GM19324 (cell line): Measurements from ENCODE around the gene SHISA4.
"Not testable (repeated sequence)": the region's sequence is repeated elsewhere in the genome, so short reads cannot be mapped to it uniquely, and the experiment has no call there.

Source experiments
- ATAC-seq: cut with Tn5 transposase; IDR thresholded peaks from one replicate; pipeline ENCODE4 v1.9.1; 2021; ENCODE audit warnings: mild to moderate bottlenecking, moderate library complexity; ENCODE audit not compliant: unreplicated experiment, low FRiP score

Gene SHISA4, protein sequence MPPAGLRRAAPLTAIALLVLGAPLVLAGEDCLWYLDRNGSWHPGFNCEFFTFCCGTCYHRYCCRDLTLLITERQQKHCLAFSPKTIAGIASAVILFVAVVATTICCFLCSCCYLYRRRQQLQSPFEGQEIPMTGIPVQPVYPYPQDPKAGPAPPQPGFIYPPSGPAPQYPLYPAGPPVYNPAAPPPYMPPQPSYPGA

GRCh38 chr1:201888282-201889089, at the start of gene SHISA4:
Gene SHISA4, plus strand, starts transcription at chr1:201888898. Its CDS starts 97 bp downstream, at chr1:201888995.
- no peak for ATAC-seq

DNA sequence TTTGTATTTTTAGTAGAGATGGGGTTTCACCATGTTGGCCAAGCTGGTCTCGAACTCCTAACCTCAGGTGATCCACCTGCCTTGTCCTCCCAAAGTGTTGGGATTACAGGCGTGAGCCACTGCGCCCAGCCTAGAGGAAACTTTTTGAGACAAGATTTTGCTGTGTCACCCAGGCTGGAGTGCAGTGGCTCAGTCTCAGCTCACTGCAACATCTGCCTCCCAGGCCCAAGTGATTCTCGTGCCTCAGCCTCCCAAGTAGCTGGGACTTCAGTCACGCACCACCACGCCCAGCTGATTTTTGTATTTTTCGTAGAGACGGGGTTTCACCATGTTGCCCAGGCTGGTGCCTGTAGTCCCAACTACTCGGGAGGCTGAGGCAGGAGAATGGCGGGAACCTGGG, 49.6 kb upstream of the SHISA4 start:
- not testable (repeated sequence) for ATAC-seq

- ATAC-seq: no peak
Measured at GRCh38 chr1:201840055-201840454, 48.6 kb upstream of the SHISA4 start.

- no peak for ATAC-seq
Measured at GRCh38 chr1:201840490-201840889, 48.2 kb upstream of the SHISA4 start.

DNA sequence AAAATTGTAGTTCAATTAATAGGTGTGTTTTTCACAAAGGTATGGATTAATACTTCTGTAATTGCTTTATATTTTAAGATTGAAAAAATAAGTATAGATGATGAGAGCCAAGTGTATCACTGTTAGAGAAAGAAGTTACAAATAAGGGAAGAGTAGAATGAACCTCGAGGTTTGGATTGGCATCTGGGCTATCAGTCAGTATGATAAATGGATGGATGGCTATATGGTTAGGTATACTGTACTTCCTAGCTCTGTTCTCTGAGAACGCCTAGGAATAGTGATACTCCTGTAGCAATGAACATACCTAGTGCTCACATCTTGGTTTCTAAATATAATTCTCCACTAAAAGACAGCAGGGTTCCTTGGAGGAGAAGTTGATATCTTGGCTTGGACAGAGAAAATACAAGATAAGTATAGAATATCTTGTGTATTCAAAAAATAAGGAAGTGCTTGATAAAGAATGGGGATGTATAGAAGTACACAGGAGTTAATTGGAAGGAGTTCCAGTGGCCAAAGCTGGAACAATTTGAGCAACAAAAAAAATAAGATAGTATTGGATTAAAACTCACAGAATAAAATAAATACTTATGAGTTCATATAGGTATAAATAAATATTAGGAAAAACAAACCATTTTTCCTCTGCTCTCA, 47.3 kb upstream of the SHISA4 start:
- ATAC-seq: no peak

- no peak for ATAC-seq
Measured at GRCh38 chr1:201842472-201843027, 46.1 kb upstream of the SHISA4 start.

DNA sequence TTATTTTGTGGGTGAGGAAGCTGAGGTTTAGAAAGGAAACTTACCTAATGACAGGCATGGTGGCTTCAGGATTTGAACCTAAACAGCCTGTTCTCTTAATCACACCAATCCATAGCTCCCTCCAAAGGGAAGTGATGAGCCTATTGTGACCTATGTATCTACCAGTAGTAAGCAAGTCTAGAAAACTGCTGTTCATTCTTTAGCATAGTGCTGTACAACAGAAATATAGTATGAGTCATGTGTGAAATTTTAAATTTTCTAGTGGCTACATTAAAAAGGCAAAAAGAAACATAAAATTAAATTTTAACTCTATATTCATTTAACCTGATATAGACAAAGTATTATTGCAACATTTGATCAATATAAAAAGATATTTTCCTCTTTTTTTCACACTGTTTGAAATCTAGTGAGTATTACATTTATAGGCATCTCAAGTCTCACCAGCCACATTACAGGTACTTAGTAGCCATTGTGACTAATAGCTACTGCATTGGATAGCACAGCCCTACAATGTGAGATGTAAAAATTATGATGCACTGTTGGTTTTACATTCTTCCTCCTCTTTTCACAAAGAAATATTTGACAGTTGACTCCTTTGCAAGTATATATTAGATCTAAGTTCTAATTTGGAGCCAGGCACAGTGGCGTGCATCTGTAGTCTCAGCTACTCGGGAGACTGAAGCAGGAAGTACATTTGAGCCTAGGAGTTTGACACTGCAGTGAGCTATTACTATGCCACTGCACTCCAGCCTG, 43.2 kb upstream of the SHISA4 start:
- no peak for ATAC-seq

- no peak for ATAC-seq
Measured at GRCh38 chr1:201847150-201847549, 41.5 kb upstream of the SHISA4 start.

GRCh38 chr1:201848230-201848629, 40.5 kb upstream of the SHISA4 start:
- ATAC-seq: no peak

DNA sequence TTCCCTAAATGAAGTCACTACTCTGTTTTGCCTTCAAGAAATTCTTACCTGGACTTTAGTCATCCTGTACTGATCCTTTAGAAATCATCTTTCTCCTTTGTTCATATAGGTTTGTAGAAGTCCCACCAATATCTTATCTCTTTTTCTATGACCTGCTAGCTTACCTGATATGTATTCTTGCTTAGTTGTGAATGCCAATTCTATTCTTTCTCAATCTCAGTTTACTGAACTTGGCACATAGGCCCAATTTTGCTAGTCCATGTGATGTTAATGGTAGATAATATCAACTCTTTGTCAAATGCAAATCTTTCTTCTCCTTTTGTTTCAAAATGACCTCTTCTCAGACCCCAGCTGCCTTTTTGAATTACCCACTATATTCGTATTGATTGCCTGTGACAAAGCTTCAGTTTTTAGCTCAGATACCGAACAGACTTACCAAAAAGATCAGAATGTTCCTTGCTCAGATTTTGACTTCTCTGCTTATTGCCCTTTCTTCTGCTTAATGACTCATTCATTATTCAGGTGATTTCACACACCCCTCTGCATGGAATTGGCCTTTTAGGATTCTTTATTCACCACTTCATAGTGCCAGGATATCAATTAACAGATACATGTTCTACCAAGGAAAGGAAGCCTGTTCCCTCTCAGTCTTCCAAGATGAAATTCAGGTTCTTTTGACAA, 39.2 kb upstream of the SHISA4 start:
- ATAC-seq: no peak

DNA sequence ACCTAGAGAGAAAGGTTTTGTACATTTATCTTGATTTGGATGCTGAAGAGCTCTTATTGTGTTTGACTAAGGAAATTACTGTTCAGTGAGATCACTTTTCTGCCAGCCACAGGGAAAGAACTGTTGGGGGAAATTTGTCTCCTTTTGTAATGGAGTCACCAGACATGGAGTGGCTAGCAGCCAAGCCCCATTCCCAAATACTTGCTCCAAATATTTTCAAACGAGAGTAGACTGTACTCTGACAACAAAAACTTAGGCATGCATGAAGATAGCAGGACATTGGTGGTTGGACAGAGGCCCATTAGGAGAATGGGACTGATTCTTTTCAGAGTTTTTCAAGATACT, 38.7 kb upstream of the SHISA4 start:
- ATAC-seq: no peak

GRCh38 chr1:201851949-201852348, 36.7 kb upstream of the SHISA4 start:
- no peak for ATAC-seq

GRCh38 chr1:201856722-201857121, 32.0 kb upstream of the SHISA4 start:
- not testable (repeated sequence) for ATAC-seq

GRCh38 chr1:201859424-201859823, 29.3 kb upstream of the SHISA4 start:
- ATAC-seq: no peak

DNA sequence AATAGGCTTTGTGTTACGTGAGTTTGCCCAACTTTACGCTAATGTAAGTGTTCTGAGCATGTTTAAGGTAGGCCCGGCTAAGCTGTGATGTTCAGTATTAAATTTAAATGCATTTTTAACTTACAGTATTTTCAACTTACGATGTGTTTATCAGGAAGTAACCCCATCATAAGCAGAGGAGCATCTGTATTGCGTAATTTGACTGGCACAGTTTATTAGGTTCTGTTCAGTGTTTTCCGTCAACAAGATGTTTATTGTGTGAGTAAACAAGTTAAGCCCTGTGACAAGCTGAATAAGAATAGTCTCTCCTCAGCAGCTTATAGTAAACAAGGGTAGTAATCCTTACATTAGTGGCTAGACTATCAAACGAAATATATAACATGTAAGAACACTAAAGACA, 27.2 kb upstream of the SHISA4 start:
- ATAC-seq: no peak

DNA sequence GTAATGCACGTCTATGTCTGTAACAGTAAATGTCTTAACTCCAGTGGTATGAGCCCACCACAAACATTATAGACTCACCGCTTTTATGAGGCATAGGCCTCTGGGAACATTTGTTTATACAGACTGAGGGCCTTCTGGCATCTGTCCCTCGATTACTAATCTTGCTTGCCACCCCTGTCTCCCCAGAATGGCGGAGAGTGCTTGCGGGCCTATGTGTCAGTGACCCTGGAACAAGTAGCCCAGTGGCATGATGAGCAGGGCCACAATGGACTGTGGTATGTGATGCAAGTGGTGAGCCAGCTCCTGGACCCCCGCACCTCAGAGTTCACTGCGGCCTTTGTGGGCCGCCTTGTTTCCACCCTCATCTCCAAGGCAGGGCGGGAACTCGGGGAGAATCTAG, 18.3 kb upstream of the SHISA4 start:
- ATAC-seq: no peak

- ATAC-seq: no peak
Measured at GRCh38 chr1:201874672-201875071, 14.0 kb upstream of the SHISA4 start.

DNA sequence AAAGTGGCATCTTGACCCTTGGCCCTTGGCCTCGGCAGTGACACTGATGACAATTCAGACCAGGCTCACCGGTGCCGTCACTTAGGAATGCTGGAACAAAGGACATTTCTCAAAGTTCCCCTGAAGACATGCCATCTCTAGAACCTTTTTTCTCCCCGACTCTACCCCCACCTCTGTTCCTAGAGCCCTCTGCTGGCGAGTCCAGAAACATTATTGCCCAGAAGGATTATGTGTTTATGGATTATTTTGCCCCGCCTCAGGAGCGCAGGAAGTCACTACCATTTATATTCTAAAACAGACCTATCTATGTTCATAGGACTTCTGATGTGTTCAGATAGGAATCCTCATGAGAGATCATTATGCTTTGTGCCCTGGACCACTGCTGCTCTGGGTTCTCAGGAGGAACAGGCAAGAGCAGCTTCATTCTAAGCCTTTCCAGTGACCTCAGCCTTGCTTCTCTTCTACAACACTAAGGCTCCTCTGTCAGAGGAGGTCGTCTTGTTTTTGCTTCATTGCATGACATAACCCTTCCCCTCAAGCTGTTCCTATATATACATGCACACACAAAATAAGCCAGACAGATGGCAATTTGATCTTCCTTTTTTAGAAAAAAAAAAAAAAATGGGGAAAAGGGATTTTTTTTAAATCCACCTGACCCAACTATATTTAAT, 12.4 kb upstream of the SHISA4 start:
- no peak for ATAC-seq

DNA sequence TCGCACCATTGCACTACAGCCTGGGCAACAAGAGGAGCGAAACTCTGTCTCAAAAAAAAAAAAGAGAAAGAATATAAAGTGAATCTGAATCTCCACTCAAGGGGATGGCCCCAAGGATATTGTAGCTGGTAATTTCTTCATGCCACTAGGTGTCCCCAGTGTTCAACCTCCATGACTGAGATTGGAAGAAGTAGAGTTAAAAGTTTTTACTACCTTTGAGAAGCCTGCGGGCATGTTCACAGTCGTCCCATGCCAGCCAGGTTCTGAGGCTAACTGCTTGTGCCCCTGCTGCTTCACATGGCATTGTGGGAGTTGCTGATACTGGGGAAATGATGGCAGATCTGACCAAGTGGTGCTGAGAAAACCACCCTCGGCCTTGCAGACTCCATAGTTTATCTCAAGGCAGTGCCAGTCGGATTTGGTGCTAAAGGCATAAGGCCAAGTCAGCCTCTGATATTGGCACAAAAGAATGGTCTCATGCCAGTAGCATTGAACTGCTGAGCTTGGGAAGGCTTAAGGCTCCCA, 10.8 kb upstream of the SHISA4 start:
- ATAC-seq: no peak
